HL-60/S4 treated with retinoic acid at 250 ng/mL for 4 days and 3 days (cell line): ENCODE data around the gene HECA.

ENCODE experiments used
- in situ Hi-C: fragments of 300-500 bp; cut with MboI; formaldehyde crosslinking; loops from 2 replicates; pipeline ENCODE4 v1.7.0; 2022; ENCODE audit warnings: low sequenced_read_pairs

The HECA gene

DNA sequence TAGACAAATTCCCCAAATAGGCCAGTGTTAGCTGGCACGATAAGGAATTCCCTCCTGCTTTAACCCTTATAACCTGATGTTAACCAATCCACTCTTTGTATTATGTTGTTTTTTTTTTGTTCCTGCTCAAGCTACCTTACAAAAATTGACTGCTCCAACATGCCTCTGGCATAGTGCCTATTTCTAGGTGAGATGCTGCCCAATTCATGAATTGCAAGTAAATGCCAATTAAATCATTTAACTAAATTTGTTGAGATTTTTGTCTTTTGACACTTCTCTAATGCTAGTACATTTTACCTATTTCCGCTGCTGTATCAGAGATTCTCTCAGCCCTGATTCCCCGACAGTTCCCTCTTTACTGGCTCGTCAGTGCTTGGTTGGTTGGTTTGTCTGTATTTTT, 66.5 kb downstream of the HECA start:
- in situ Hi-C loops: loop anchor here (25.0 kb wide), 1 partner anchor 389 kb away; no protein-coding TSS in a partner anchor

DNA sequence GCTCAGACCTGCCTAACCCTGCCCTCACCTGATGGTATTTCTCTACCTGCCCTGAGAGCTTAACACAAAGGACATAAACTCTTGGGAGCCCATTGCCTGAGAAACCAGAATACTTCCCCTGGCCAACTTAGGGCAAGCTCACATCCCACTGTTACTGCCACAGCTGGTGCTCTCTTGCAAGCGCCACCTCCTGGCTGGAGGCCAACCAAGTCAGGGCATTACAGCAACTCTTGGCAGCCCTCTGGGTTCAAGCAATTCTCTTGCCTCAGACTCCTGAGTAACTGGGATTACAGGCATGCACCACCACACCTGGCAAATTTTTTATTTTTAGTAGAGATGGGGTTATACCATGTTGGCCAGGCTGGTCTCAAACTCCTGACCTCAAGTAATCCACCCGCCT, 70.1 kb downstream of the HECA start:
- in situ Hi-C loops: loop anchor here (25.0 kb wide), 1 partner anchor 393 kb away; no protein-coding TSS in a partner anchor

DNA sequence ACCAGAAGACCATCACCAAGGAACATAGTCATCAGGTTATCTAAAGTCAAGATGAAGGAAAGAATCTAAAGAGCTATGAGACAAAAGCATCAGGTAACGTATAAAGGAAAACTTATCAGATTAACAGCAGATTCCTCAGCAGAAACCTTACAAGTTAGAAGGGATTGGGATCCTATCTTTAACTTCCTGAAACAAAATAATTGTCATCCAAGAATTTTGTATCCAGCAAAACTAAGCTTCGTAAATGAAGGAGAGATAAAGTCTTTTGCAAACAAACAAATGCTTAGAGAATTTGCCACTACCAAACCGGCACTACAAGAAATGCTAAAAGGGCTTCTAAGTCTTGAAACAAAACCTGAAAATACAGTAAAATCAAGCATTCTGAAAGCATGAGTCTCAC, 71.0 kb downstream of the HECA start:
- in situ Hi-C loops: loop anchor here (25.0 kb wide), 1 partner anchor 394 kb away; no protein-coding TSS in a partner anchor

DNA sequence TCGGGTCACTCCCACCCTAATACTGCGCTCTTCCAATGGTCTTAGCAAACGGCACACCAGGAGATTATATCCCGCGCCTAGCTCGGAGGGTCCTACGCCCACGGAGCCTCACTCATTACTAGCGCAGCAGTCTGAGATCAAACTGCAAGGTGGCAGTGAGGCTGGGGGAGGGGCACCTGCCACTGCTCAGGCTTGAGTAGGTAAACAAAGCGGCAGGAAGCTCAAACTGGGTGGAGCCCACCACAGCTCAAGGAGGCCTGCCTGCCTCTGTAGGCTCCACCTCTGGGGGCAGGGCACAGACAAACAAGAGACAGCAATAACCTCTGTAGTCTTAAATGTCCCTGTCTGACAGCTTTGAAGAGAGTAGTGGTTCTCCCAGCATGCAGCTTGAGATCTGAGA, 75.9 kb downstream of the HECA start:
- in situ Hi-C loops: loop anchor here (25.0 kb wide), 1 partner anchor 398 kb away; no protein-coding TSS in a partner anchor

DNA sequence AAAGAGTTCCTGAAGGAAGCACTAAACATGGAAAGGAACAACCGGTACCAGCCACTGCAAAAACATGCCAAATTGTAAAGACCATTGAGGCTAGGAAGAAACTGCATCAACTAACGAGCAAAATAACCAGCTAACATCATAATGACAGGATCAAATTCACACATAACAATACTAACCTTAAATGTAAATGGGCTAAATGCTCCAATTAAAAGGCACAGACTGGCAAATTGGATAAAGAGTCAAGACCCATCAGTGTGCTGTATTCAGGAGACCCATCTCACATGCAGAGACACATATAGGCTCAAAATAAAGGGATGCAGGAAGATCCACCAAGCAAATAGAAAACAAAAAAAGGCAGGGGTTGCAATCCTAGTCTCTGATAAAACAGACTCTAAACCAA, 77.6 kb downstream of the HECA start:
- in situ Hi-C loops: loop anchor here (25.0 kb wide), 1 partner anchor 400 kb away; no protein-coding TSS in a partner anchor

DNA sequence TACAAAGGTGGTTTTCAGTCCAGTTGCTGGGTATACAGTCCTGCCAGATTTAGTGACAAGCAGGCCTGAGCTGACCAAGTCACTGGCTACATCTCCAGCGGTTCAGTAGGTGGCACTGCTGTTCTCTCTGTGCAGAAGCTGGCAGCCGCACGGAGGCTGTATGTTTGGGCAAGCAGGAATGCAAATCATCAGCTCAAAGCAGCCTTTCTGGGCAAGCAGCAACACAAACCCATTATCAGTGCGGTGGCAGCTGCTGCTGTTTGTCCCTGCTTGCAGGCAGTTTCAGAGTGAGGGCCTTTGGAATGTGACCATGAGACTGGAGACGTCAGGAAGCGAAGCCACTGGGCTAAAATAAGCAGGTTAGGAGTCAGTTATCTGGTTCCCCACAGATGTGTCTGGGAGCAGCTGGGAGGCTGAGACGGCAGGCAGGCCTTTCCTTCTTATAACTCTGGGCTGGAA, 84.4 kb downstream of the HECA start:
- in situ Hi-C loops: loop anchor here (25.0 kb wide), 1 partner anchor 407 kb away; no protein-coding TSS in a partner anchor

DNA sequence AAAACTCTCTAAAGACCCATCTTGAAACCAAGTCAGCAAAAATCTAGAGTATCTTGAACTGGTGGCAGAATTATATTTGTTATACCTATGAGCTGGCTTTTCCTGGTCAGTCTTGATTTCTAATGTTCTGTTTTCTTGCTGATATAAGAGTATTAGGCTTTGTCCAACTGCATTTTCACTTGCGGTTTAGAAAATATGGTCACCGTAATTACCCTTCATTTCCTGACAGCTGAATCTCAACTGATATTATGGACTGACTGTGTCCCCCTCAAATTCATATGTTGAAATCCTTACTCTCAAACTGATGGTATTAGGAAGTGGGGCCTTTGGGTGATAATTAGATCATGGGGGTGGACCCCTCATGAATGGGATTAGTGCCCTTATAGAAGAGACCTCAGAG, 84.9 kb downstream of the HECA start:
- in situ Hi-C loops: loop anchor here (10.0 to 25.0 kb wide), 2 partner anchors 135 to 407 kb away; no protein-coding TSS in a partner anchor

DNA sequence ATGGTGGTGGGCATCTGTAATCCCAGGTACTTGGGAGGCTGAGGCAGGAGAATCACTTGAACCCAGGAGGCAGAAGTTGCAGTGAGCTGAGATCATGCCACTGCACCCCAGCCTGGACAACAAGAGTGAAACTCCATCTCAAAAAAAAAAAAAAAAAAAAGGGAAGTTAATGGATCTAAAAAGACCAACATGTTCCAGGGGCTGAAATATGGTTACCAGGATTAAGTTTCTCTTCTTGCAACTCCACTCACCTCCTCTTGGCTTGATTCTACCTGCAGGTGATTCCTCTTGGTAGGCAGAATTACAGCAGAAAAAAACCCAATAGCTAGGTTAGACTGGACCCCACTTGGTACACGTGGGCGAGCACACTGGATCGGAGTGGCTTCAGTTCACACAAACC, 93.5 kb downstream of the HECA start:
- in situ Hi-C loops: loop anchor here (10.0 kb wide), 1 partner anchor 126 kb away; no protein-coding TSS in a partner anchor
